ENCODE results near the gene CTDNEP1. TPM values are rescaled to one million over a fixed set of nuclear protein-coding genes. Genes with fewer than 3 reads are reported as not detected.
A peak's percentile ranks its signal among the peaks of the same experiment; 100 is the strongest.

CTDNEP1 gene
- total and polyA plus RNA-seq, 7 donors: 171 to 332 (median 217) TPM

DNA sequence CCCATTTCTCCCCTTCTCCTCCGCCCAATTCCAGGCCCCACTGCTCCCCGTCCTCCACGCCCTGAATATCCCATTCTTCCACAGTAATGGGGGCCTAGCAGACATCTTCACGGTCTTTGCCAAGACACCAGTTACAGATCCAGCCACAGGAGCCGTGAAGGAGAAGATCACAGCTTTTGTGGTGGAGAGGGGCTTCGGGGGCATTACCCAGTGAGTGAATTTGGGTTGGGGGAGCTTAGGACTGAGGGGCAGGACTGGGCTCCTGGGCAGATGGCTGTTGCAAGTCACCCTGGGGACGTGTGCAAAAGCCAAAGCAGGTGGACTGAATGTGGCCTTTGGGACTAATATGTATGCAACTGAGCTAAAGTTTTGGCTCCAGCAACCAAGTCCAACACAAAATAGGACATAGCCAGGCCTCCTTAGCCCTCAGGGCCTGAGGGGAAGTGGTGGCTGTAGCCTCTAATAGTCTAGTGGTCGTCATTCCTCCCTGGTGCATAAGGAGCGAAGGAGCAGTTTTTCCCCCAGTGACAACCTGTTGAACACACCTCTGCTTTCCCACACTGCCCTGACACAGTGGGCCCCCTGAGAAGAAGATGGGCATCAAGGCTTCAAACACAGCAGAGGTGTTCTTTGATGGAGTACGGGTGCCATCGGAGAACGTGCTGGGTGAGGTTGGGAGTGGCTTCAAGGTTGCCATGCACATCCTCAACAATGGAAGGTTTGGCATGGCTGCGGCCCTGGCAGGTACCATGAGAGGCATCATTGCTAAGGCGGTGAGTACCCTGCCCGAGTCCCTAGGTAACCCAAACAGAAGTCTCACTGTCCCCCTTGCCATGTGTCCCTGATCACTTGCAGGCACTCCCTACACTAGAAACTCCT is 29.2 kb downstream of the CTDNEP1 start:
- Histone ChIP-seq H3K9me3 (no peaks in the 10 kb centered on the region), H3K27ac (no peak overlapping the region), H3K4me3 (peak overlapping the region; percentile 98), H3K36me3 (ENCODE audit: insufficient read depth in 1 of 2, low read depth in 1 of 2) (peaks cover 10 to 68% of the 10 kb centered on the region in 2 donors), H3K4me1 (peaks cover 34% of the 10 kb centered on the region), H3K27me3 (ENCODE audit: insufficient read depth in 3 of 3, low read length in 2 of 3) (no peaks in the 10 kb centered on the region)
- ATAC-seq: no peak
- intact Hi-C loops (cut with DNase I): no loop called here
- peak; percentile 14 to 23 for DNase-seq
- WGBS, 3 donors: 66 to 74% (median 68%) methylated on average over 15 of the region's 15 CpGs
- TF ChIP-seq CTCF (IDR thresholded peaks at IDR 0.05): no peak

GRCh38 chr17:7221278-7222092 is 30.0 kb downstream of the CTDNEP1 start:
- intact Hi-C loops (cut with DNase I): loop anchor here in 1 of 2 donors (2.0 kb wide), 2 partner anchors 15 to 75 kb away; no protein-coding TSS in a partner anchor
- H3K4me3 ChIP-seq: peak overlapping the region; percentile 98
- no peak for TF ChIP-seq CTCF (IDR thresholded peaks at IDR 0.05)
- no peaks in the 10 kb centered on the region for H3K27me3 ChIP-seq (ENCODE audit: insufficient read depth in 3 of 3, low read length in 2 of 3)
- H3K27ac ChIP-seq: peak overlapping the region; percentile 99
- peaks cover 34% of the 10 kb centered on the region for H3K4me1 ChIP-seq
- 49 to 52% (median 49%) methylated on average over 10 of the region's 10 CpGs for WGBS, 3 donors
- no peak for ATAC-seq
- DNase-seq: peak; percentile 11 to 37
- no peaks in the 10 kb centered on the region for H3K9me3 ChIP-seq
- H3K36me3 ChIP-seq (ENCODE audit: insufficient read depth in 1 of 2, low read depth in 1 of 2): peaks cover 5 to 60% of the 10 kb centered on the region in 2 donors

GRCh38 chr17:7220593-7221277 is 30.8 kb downstream of the CTDNEP1 start:
- Histone ChIP-seq H3K27me3 (ENCODE audit: insufficient read depth in 3 of 3, low read length in 2 of 3) (no peaks in the 10 kb centered on the region), H3K9me3 (no peaks in the 10 kb centered on the region), H3K4me3 (peak overlapping the region; percentile 98), H3K4me1 (peaks cover 34% of the 10 kb centered on the region), H3K36me3 (ENCODE audit: insufficient read depth in 1 of 2, low read depth in 1 of 2) (peaks cover 4 to 52% of the 10 kb centered on the region in 2 donors), H3K27ac (peak overlapping the region; percentile 99)
- whole genome bisulfite sequencing, 3 donors: 13 to 24% (median 16%) methylated on average over 11 of the region's 11 CpGs
- intact Hi-C loops (cut with DNase I): loop anchor here in 1 of 2 donors (2.0 kb wide), 2 partner anchors 16 to 76 kb away; no protein-coding TSS in a partner anchor
- DNase-seq (peak; percentile 65 to 78), ATAC-seq (peak; percentile 34 to 58 (median 54))
- TF ChIP-seq CTCF (IDR thresholded peaks at IDR 0.05): peak; percentile 52

GRCh38 chr17:7219812-7220592 is 31.5 kb downstream of the CTDNEP1 start, which contains the start of the genes ACADVL and DLG4:
Gene ACADVL (plus strand): TSS chr17:7219938. CDS start chr17:7219985, 47 bp downstream.
Gene DLG4 (minus strand): TSS chr17:7219836.
- H3K27me3 ChIP-seq (ENCODE audit: insufficient read depth in 3 of 3, low read length in 2 of 3): no peaks in the 10 kb centered on the region
- no peak for TF ChIP-seq CTCF (IDR thresholded peaks at IDR 0.05)
- peaks cover 2 to 45% of the 10 kb centered on the region in 2 donors for H3K36me3 ChIP-seq (ENCODE audit: insufficient read depth in 1 of 2, low read depth in 1 of 2)
- no peaks in the 10 kb centered on the region for H3K9me3 ChIP-seq
- 0 to 1% (median 0%) methylated on average over 44 to 63 of the region's 63 CpGs for WGBS, 3 donors
- DNase-seq: peak; percentile 97
- intact Hi-C loops (cut with DNase I): loop anchor here in 1 of 2 donors (2.0 kb wide), 2 partner anchors 17 to 77 kb away; no protein-coding TSS in a partner anchor
- H3K4me3 ChIP-seq: peak within 1 kb of the TSS; percentile 98
- H3K4me1 ChIP-seq: peaks cover 34% of the 10 kb centered on the region
- peak within 1 kb of the TSS; percentile 99 for H3K27ac ChIP-seq
- peak; percentile 86 to 88 (median 86) for ATAC-seq
